K562 (cell line): ENCODE data around the gene TPI1. TPM values are rescaled to one million over a fixed set of nuclear protein-coding genes. Genes with fewer than 3 reads are reported as not detected.

Source experiments
- ARID1B ChIP-seq: fragments of 450-650 bp; IDR thresholded peaks from 2 replicates; pipeline ENCODE4 v1.6.1; 2016; ENCODE audit warnings: antibody characterized with exemption, mild to moderate bottlenecking, inconsistent platforms
- BRF1 ChIP-seq: IDR thresholded peaks from 3 replicates; pipeline ENCODE4 v1.6.1; 2011; ENCODE audit warnings: borderline replicate concordance, mild to moderate bottlenecking; ENCODE audit not compliant: insufficient read length; ENCODE audit errors: extremely low read depth
- CSDE1 ChIP-seq, 2 experiments: fragments of 450-650 bp; IDR thresholded peaks; 2 replicates each; pipeline ENCODE4 v1.6.1; 2016; ENCODE audit warnings: mild to moderate bottlenecking in 1 of 2
- EGR1 ChIP-seq: fragments of 450-650 bp; conservative IDR thresholded peaks from 2 replicates; pipeline ENCODE4 v1.6.1; 2017; ENCODE audit warnings: mild to moderate bottlenecking
- GTF2E2 ChIP-seq: fragments of 200-800 bp; sonication (Bioruptor generic); IDR thresholded peaks from 2 replicates; pipeline ENCODE4 v1.6.1; 2016; ENCODE audit warnings: missing genetic modification characterization, missing compliant biosample characterization
- HEY1 ChIP-seq: fragments of 250-450 bp; sonication (Bioruptor Pico); IDR thresholded peaks from 2 replicates; pipeline ENCODE4 v1.5.0; 2020; ENCODE audit warnings: mild to moderate bottlenecking, moderate library complexity, borderline replicate concordance
- MXI1 ChIP-seq: IDR thresholded peaks from 2 replicates; pipeline ENCODE4 v1.6.1; 2011; ENCODE audit warnings: low read depth, mild to moderate bottlenecking, improper control_type of control experiment, low read length
- MYC ChIP-seq, 2 experiments: fragments of 250-450 bp in 1 of 2; sonication (Bioruptor Pico) in 1 of 2; IDR thresholded peaks; 2 replicates each; pipeline versions ENCODE4 v1.5.1 to v1.6.1; 2012 to 2021; ENCODE audit warnings: low read depth in 2 of 2, borderline replicate concordance in 1 of 2, improper control_type of control experiment in 1 of 2, low read length in 1 of 2, mild to moderate bottlenecking in 1 of 2, moderate library complexity in 1 of 2
- PCBP2 ChIP-seq: fragments of 200-400 bp; formaldehyde crosslinking; IDR thresholded peaks from 2 replicates; pipeline ENCODE4 v1.6.1; 2018; ENCODE audit warnings: low read length, low read depth, mild to moderate bottlenecking, moderate library complexity; ENCODE audit not compliant: poor library complexity, severe bottlenecking
- PHTF2 ChIP-seq: fragments of 250-450 bp; sonication (Bioruptor Pico); IDR thresholded peaks from 2 replicates; pipeline ENCODE4 v1.5.0; 2021; ENCODE audit warnings: mild to moderate bottlenecking
- POLR2G ChIP-seq: fragments of 200-400 bp; formaldehyde crosslinking; IDR thresholded peaks from 2 replicates; pipeline ENCODE4 v1.6.1; 2017; ENCODE audit warnings: low read depth, mild to moderate bottlenecking, antibody characterized with exemption, low read length, moderate library complexity
- SMAD3 ChIP-seq: fragments of 450-650 bp; formaldehyde crosslinking; conservative IDR thresholded peaks from 2 replicates; pipeline ENCODE4 v1.4.0; 2020; ENCODE audit warnings: mild to moderate bottlenecking
- XRCC3 ChIP-seq: fragments of 450-650 bp; IDR thresholded peaks from 2 replicates; pipeline ENCODE4 v1.6.1; 2017; ENCODE audit warnings: mild to moderate bottlenecking, moderate library complexity
- ZNF431 ChIP-seq: sonication (generic); formaldehyde crosslinking; IDR thresholded peaks from 2 replicates; pipeline ENCODE4 v1.8.0; 2022; ENCODE audit warnings: mild to moderate bottlenecking, missing genetic modification reagents
- ZNF57 ChIP-seq: fragments of 450-650 bp; formaldehyde crosslinking; IDR thresholded peaks from 2 replicates; pipeline ENCODE4 v1.4.0; 2020; ENCODE audit warnings: mild to moderate bottlenecking, moderate library complexity
- polyA plus RNA-seq, 8 experiments: library from polyadenylated mRNA; depleted of rRNA in 4 of 8; stranded (reverse) in 5 of 8; unstranded in 3 of 8; fragments of >200 nt; fragmentation: Nextera tagmentation in 2 of 8; fragmentation: Illumina TruSeq in 1 of 8; extraction: Ambion mirVana in 2 of 8; extraction: Trizol in 1 of 8; gene quantifications; 2 replicates each; pipeline versions ENCODE4 v1.2.1 to v1.2.3, GENCODE V29; 2011 to 2014; ENCODE audit warnings: inconsistent platforms in 1 of 8, missing spikeins in 1 of 8
- total RNA-seq, 7 experiments: library from RNA; depleted of rRNA in 6 of 7; stranded (reverse); fragments of >200 nt in 6 of 7; fragmentation: Illumina TruSeq in 2 of 7; extraction: Trizol in 2 of 7; gene quantifications; 2 replicates each; pipeline versions ENCODE4 v1.2.1 to v1.2.3, GENCODE V29; 2011 to 2021; ENCODE audit warnings: low replicate concordance in 1 of 7
- TF ChIP-seq, protein P1 (sequence below): fragments of 450-650 bp; formaldehyde crosslinking; IDR thresholded peaks from 2 replicates; pipeline ENCODE4 v1.4.0; 2022; ENCODE audit warnings: missing genetic modification characterization
- TF ChIP-seq, protein P2 (sequence below), 2 experiments: fragments of 450-650 bp in 1 of 2; sonication (generic) in 1 of 2; formaldehyde crosslinking in 1 of 2; IDR thresholded peaks; 2 replicates each; pipeline versions ENCODE4 v1.7.1 to v1.9.0; 2016 to 2022; ENCODE audit warnings: inconsistent platforms in 1 of 2, mild to moderate bottlenecking in 1 of 2, missing genetic modification reagents in 1 of 2

Gene TPI1
- total and polyA plus RNA-seq, 9 of the 15 experiments (the other 6 are each of a cell fraction or from before 2014, with no cell fraction given) = 662 to 4,971 (median 892) TPM

GRCh38 chr12:6890789-6891645 is 23.7 kb downstream of the TPI1 start (continued):
- TF ChIP-seq MYC (IDR thresholded peaks at IDR 0.05; ENCODE audit: low read depth, low read length) (peak; percentile 73), MYC (CRISPR knock-in tag; IDR thresholded peaks at IDR 0.05; ENCODE audit: borderline replicate concordance, low read depth) (no peak), XRCC3 (no peak), SMAD3 (CRISPR knock-in tag) (no peak), HEY1 (CRISPR knock-in tag) (no peak), POLR2G (peak; percentile 87), BRF1 (no peak), MXI1 (peak; percentile 33; the same call in 1 of the 2 replicates), ZNF57 (no peak), ARID1B (peak; percentile 45; the same call in 1 of the 2 replicates), PCBP2 (no peak), ZNF431 (CRISPR knock-in tag) (no peak), EGR1 (peak; percentile 48; the same call in 1 of the 2 replicates), CSDE1 (IDR thresholded peaks at IDR 0.05) (no peak), PHTF2 (CRISPR knock-in tag) (no peak), GTF2E2 (tag) (peak; percentile 78)
- TF ChIP-seq, protein P1, sequence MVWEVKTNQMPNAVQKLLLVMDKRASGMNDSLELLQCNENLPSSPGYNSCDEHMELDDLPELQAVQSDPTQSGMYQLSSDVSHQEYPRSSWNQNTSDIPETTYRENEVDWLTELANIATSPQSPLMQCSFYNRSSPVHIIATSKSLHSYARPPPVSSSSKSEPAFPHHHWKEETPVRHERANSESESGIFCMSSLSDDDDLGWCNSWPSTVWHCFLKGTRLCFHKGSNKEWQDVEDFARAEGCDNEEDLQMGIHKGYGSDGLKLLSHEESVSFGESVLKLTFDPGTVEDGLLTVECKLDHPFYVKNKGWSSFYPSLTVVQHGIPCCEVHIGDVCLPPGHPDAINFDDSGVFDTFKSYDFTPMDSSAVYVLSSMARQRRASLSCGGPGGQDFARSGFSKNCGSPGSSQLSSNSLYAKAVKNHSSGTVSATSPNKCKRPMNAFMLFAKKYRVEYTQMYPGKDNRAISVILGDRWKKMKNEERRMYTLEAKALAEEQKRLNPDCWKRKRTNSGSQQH (CRISPR knock-in tag) = no peak
- TF ChIP-seq, protein P2, sequence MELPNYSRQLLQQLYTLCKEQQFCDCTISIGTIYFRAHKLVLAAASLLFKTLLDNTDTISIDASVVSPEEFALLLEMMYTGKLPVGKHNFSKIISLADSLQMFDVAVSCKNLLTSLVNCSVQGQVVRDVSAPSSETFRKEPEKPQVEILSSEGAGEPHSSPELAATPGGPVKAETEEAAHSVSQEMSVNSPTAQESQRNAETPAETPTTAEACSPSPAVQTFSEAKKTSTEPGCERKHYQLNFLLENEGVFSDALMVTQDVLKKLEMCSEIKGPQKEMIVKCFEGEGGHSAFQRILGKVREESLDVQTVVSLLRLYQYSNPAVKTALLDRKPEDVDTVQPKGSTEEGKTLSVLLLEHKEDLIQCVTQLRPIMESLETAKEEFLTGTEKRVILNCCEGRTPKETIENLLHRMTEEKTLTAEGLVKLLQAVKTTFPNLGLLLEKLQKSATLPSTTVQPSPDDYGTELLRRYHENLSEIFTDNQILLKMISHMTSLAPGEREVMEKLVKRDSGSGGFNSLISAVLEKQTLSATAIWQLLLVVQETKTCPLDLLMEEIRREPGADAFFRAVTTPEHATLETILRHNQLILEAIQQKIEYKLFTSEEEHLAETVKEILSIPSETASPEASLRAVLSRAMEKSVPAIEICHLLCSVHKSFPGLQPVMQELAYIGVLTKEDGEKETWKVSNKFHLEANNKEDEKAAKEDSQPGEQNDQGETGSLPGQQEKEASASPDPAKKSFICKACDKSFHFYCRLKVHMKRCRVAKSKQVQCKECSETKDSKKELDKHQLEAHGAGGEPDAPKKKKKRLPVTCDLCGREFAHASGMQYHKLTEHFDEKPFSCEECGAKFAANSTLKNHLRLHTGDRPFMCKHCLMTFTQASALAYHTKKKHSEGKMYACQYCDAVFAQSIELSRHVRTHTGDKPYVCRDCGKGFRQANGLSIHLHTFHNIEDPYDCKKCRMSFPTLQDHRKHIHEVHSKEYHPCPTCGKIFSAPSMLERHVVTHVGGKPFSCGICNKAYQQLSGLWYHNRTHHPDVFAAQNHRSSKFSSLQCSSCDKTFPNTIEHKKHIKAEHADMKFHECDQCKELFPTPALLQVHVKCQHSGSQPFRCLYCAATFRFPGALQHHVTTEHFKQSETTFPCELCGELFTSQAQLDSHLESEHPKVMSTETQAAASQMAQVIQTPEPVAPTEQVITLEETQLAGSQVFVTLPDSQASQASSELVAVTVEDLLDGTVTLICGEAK (IDR thresholded peaks at IDR 0.05) = peak; percentile 21; the same call in 1 of the 2 replicates
- TF ChIP-seq, protein P2 (CRISPR knock-in tag; IDR thresholded peaks at IDR 0.05) = no peak
